ENCODE results near the gene COIL.

DNA sequence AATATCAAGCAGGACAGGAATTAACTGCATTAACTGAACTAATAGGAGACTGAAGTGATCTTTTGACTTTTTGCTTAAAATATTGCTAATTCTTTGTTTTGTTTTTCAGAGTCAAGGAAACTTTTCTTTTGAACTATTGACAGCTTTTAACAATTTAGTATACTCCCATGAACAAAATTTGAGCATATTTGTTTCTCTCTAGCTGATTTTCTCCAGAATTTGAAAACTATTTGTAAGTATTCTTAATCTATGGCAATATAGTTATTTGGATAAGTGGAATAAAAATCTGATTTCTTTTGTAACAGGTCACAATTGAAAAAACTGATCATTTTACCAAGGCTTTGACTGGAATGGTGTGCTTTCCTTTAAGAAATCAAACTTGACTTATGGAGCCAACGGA lies 10.1 kb upstream of the COIL start:
- TF ChIP-seq EZH2 (IDR thresholded peaks at IDR 0.05; ENCODE audit: insufficient read depth, poor library complexity, severe bottlenecking) (no peak), EZH2phosphoT487 (IDR thresholded peaks at IDR 0.05; ENCODE audit: insufficient read depth, low read depth) (no peak)

All from GM23248 (cell line).